ENCODE data around the gene CTNNBL1.
"Not testable (repeated sequence)": the region's sequence is repeated elsewhere in the genome, so short reads cannot be mapped to it uniquely, and the experiment has no call there.

The CTNNBL1 gene

DNA sequence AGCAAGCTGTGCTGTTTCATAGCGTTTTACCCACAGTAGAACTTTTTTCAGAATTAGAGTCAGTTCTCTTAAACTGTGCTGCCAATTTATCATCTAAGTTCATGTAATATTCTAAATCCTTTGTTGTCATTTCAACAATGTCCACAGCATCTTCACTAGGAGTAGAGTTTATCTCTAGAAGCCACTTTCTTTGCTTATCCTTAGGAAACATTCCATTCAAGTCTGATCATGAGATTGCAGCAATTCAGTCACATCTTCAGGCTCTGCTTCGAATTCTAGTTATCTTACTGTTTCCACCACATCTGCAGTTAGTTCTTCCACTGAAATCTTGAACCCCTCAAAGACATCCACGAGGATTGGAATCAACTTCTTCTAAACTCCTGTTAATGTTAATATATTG lies 12.5 kb downstream of the CTNNBL1 start:
- Mint-ChIP-seq H3K27ac (no peak overlapping the region), H3K36me3 (ENCODE audit: insufficient read depth) (peaks cover 2% of the 10 kb centered on the region), H3K9me3 (no peaks in the 10 kb centered on the region), H3K27me3 (no peaks in the 10 kb centered on the region), H3K4me3 (no peak overlapping the region), H3K4me1 (ENCODE audit: low read depth in 2 of 2) (peaks cover 17 to 46% of the 10 kb centered on the region in 2 donors)
- DNase-seq (no peak), ATAC-seq (replicated peaks) (no peak)

DNA sequence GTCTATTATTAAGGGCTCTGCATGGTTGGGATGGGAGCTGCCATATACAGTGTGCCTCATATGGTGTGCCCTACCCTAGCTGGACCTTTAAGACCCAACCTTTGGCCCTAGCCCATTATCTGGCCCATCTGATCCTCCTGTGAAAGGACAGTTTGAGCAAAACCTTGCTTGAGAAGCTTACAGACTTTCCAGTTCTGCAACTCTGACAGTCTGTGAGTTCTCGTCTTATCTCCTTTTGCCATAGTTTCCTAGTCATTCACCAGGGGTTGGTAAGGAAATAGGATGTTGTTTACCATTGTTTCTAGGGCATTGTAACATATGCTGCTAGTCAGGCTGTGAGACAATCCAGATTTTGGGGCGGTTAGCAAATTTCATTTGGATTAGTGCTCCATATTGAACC lies 17.2 kb downstream of the CTNNBL1 start:
- ATAC-seq (replicated peaks) (no peak), DNase-seq (no peak)
- Mint-ChIP-seq H3K4me3 (no peak overlapping the region), H3K27ac (peak overlapping the region in 1 of 2 donors; percentile 32), H3K27me3 (no peaks in the 10 kb centered on the region), H3K36me3 (ENCODE audit: insufficient read depth) (no peaks in the 10 kb centered on the region), H3K4me1 (ENCODE audit: low read depth in 2 of 2) (peaks cover 27 to 59% of the 10 kb centered on the region in 2 donors), H3K9me3 (no peaks in the 10 kb centered on the region)

- H3K36me3 Mint-ChIP-seq (ENCODE audit: insufficient read depth): peaks cover under 1% of the 10 kb centered on the region
- no peaks in the 10 kb centered on the region for H3K27me3 Mint-ChIP-seq
- no peak overlapping the region for H3K27ac Mint-ChIP-seq
- H3K4me1 Mint-ChIP-seq (ENCODE audit: low read depth in 2 of 2): peaks cover 25 to 54% of the 10 kb centered on the region in 2 donors
- no peak overlapping the region for H3K4me3 Mint-ChIP-seq
- DNase-seq: no peak
- no peak for ATAC-seq (replicated peaks)
- H3K9me3 Mint-ChIP-seq: no peaks in the 10 kb centered on the region
These were observed 18.4 kb downstream of the CTNNBL1 start for GRCh38 chr20:37711994-37712964.

GRCh38 chr20:37713396-37713795 lies 19.6 kb downstream of the CTNNBL1 start:
- Mint-ChIP-seq H3K4me1 (ENCODE audit: low read depth in 2 of 2) (peaks cover 21 to 46% of the 10 kb centered on the region in 2 donors), H3K27ac (no peak overlapping the region), H3K27me3 (no peaks in the 10 kb centered on the region), H3K4me3 (no peak overlapping the region), H3K36me3 (ENCODE audit: insufficient read depth) (peaks cover 3% of the 10 kb centered on the region), H3K9me3 (no peaks in the 10 kb centered on the region)
- ATAC-seq (replicated peaks): no peak
- no peak for DNase-seq

DNA sequence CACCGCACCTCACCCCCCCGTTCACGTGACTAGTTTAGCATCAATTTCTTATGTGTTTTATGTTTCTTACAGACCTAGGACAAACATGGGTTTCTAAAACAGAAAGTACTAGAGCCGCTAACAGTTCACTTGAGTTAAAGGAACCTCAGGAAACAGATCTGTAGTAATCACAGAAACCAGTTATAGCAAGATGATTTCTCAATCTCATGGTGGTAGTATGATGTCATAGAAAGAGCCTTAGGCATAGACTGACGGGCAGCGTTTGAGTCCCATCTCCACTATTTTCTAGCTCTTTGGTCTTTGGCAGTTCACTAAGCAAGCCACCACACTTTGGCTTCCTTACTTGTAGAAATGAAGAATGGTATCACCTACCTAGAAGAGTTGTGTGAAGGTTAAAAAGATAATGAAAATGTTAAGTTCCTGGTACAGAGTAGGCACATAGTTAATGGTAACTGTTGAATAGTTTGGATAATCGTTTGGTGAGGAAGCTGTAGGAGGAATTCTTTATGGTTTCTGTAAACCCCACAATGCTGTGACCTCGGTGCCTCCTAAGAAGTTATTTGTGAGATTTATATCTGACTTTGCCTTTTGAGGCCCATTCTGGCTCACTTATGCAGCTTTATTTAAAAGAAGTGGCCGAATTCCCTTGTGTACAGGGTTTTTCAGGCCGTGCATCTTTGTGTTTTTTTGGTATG lies 21.3 kb downstream of the CTNNBL1 start:
- H3K27ac Mint-ChIP-seq: no peak overlapping the region
- no peaks in the 10 kb centered on the region for H3K9me3 Mint-ChIP-seq
- DNase-seq (no peak), ATAC-seq (replicated peaks) (no peak)
- H3K4me1 Mint-ChIP-seq (ENCODE audit: low read depth in 2 of 2): peaks cover 18 to 32% of the 10 kb centered on the region in 2 donors
- peaks cover 3% of the 10 kb centered on the region for H3K36me3 Mint-ChIP-seq (ENCODE audit: insufficient read depth)
- H3K4me3 Mint-ChIP-seq: no peak overlapping the region
- no peaks in the 10 kb centered on the region for H3K27me3 Mint-ChIP-seq

- DNase-seq (no peak), ATAC-seq (replicated peaks) (no peak)
- Mint-ChIP-seq H3K27ac (no peak overlapping the region), H3K9me3 (peaks cover 2 to 13% of the 10 kb centered on the region in 2 donors), H3K4me1 (ENCODE audit: low read depth in 2 of 2) (peaks cover 6 to 23% of the 10 kb centered on the region in 2 donors), H3K27me3 (no peaks in the 10 kb centered on the region), H3K4me3 (no peak overlapping the region), H3K36me3 (ENCODE audit: insufficient read depth) (peaks cover 3% of the 10 kb centered on the region)
These were observed 27.9 kb downstream of the CTNNBL1 start for GRCh38 chr20:37721751-37722150.

DNA sequence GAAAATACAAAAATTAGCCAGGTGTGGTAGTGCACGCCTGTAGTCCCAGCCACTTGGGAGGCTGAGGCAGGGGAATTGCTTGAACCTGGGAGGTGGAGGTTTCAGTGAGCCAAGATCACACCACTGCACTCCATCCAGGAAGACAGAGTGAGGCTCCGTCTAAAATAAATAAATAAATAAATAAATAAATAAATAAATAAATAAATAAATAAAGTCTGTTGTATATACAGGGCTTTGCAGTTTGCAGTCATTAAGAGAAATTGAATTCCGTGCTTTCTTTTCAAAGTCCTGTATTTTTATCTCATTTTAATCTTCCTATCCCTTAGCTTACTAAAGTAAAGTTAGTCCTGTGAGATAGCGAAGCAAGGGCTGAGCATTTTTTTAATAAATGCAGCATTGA lies 28.5 kb downstream of the CTNNBL1 start:
- H3K36me3 Mint-ChIP-seq (ENCODE audit: insufficient read depth); H3K27me3 Mint-ChIP-seq; ATAC-seq (replicated peaks); DNase-seq; H3K27ac Mint-ChIP-seq; H3K4me3 Mint-ChIP-seq: not testable (repeated sequence)
- Mint-ChIP-seq H3K9me3 (peaks cover 2 to 13% of the 10 kb centered on the region in 2 donors), H3K4me1 (ENCODE audit: low read depth in 2 of 2) (peaks cover 6 to 28% of the 10 kb centered on the region in 2 donors)

- H3K9me3 Mint-ChIP-seq: peaks cover 2 to 13% of the 10 kb centered on the region in 2 donors
- no peak for ATAC-seq (replicated peaks)
- H3K4me1 Mint-ChIP-seq (ENCODE audit: low read depth in 2 of 2): peaks cover 6 to 33% of the 10 kb centered on the region in 2 donors
- no peak overlapping the region for H3K4me3 Mint-ChIP-seq
- no peaks in the 10 kb centered on the region for H3K27me3 Mint-ChIP-seq
- H3K27ac Mint-ChIP-seq: no peak overlapping the region
- DNase-seq: no peak
- no peaks in the 10 kb centered on the region for H3K36me3 Mint-ChIP-seq (ENCODE audit: insufficient read depth)
These were observed 29.8 kb downstream of the CTNNBL1 start for GRCh38 chr20:37723668-37724067.

DNA sequence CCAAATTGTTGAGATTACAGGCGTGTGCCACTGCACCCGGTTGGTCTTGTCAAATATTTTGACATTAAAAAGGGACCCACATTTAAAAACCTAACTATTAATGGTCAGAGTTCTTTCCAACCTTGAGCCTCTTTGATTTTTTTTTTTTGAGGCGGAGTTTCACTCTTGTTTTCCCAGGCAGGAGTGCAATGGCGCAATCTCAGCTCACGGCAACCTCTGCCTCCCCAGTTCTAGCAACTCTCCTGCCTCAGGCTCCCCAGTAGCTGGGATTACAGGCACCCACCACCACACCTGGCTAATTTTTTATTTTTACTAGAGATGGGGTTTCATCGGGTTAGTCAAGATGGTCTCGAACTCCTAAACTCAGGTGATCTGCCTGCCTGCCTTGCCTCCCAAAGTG lies 31.3 kb downstream of the CTNNBL1 start:
- ATAC-seq (replicated peaks) (no peak), DNase-seq (no peak)
- H3K27me3 Mint-ChIP-seq: no peaks in the 10 kb centered on the region
- peaks cover 2 to 13% of the 10 kb centered on the region in 2 donors for H3K9me3 Mint-ChIP-seq
- H3K27ac Mint-ChIP-seq: no peak overlapping the region
- no peaks in the 10 kb centered on the region for H3K36me3 Mint-ChIP-seq (ENCODE audit: insufficient read depth)
- H3K4me1 Mint-ChIP-seq (ENCODE audit: low read depth in 2 of 2): peaks cover 8 to 34% of the 10 kb centered on the region in 2 donors
- H3K4me3 Mint-ChIP-seq: no peak overlapping the region

- H3K9me3 Mint-ChIP-seq: peaks cover 0 to 10% of the 10 kb centered on the region in 2 donors
- ATAC-seq (replicated peaks): no peak
- DNase-seq: no peak
- H3K4me3 Mint-ChIP-seq: no peak overlapping the region
- peaks cover 12 to 31% of the 10 kb centered on the region in 2 donors for H3K4me1 Mint-ChIP-seq (ENCODE audit: low read depth in 2 of 2)
- H3K36me3 Mint-ChIP-seq (ENCODE audit: insufficient read depth): no peaks in the 10 kb centered on the region
- no peaks in the 10 kb centered on the region for H3K27me3 Mint-ChIP-seq
- H3K27ac Mint-ChIP-seq: no peak overlapping the region
These were observed 32.0 kb downstream of the CTNNBL1 start for GRCh38 chr20:37725855-37726254.

GRCh38 chr20:37726321-37726720 lies 32.5 kb downstream of the CTNNBL1 start:
- ATAC-seq (replicated peaks) (no peak), DNase-seq (no peak)
- Mint-ChIP-seq H3K27ac (no peak overlapping the region), H3K9me3 (peaks cover 0 to 6% of the 10 kb centered on the region in 2 donors), H3K4me1 (ENCODE audit: low read depth in 2 of 2) (peaks cover 12 to 30% of the 10 kb centered on the region in 2 donors), H3K27me3 (no peaks in the 10 kb centered on the region), H3K36me3 (ENCODE audit: insufficient read depth) (no peaks in the 10 kb centered on the region), H3K4me3 (no peak overlapping the region)

DNA sequence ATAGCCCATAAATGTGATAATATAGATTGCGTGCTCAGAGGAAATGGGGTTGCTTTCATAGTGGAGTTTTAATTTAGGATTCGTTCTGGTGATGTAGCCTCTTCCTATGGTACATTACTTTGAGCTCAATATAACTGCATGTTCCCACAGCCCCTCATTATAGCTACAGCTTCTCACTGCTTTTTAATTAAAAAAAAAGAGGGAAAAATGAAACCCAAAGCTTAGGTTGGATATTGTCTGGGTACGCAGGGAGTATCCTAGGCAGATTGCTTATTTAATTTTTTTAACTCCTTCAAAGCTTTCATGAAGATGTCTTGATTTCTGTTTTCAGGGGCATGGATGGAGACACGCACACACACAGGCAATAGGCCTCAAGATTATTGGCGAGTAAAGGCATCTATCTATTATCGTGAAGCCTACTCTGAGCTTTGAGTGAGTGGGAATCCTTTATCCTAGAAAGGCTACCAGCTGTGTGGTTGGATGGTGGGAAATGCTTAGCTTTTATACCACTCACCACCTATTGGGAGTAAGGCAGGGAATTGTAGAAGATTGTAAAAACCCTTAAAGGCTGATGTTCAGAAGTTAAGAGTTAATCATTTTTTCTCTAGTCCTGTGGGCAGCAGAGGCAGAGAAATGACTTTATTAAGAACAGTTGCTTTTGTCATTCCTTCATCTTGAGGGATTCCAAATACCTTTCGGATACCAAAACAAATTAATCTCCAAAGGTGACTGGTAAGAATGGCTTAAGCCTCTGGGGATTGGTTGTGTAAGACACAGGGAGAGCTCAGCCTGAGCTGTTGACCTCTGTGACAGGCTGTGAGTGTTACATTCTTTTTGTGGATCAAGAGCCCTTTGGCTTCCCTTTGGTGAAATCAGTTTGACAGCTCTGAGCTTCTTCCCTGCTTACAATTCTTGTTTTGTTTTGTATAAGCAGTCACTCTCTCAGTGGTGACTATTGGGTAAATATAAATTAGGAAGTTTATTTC lies 33.4 kb downstream of the CTNNBL1 start:
- Mint-ChIP-seq H3K27me3 (no peaks in the 10 kb centered on the region), H3K4me3 (no peak overlapping the region), H3K4me1 (ENCODE audit: low read depth in 2 of 2) (peaks cover 12 to 33% of the 10 kb centered on the region in 2 donors), H3K9me3 (no peaks in the 10 kb centered on the region), H3K36me3 (ENCODE audit: insufficient read depth) (peaks cover 5% of the 10 kb centered on the region), H3K27ac (no peak overlapping the region)
- no peak for ATAC-seq (replicated peaks)
- no peak for DNase-seq
